Thoracic aorta (tissue), 2 donors: ENCODE results near the gene FSHB. TPM values are rescaled to one million over a fixed set of nuclear protein-coding genes. Genes with fewer than 3 reads are reported as not detected.

Source experiments
- ATAC-seq: fragments of 150-250 bp; one replicate; pipeline ENCODE4 v1.8.0; 2017; ENCODE audit warnings: low read depth; ENCODE audit not compliant: insufficient number of reproducible peaks, low FRiP score
- DNase-seq: peaks from one replicate; pipeline ENCODE4 v3.0.0-alpha.2; 2020; ENCODE audit warnings: low spot score
- H3K27ac ChIP-seq, 2 donors: fragments of 200-600 bp; sonication (generic); 1 replicate in 1 of 2; 2 replicates in 1 of 2; pipeline ENCODE4 v1.5.1; 2016; ENCODE audit warnings: mild to moderate bottlenecking in 2 of 2, moderate library complexity in 2 of 2
- H3K27me3 ChIP-seq: fragments of 200-600 bp; sonication (generic); replicated peaks from 2 replicates; pipeline ENCODE4 v1.6.0; 2016; ENCODE audit warnings: mild to moderate bottlenecking; ENCODE audit not compliant: insufficient read depth
- H3K36me3 ChIP-seq: fragments of 200-600 bp; sonication (generic); one replicate; pipeline ENCODE4 v1.5.1; 2016
- H3K4me1 ChIP-seq, 2 donors: fragments of 200-600 bp; sonication (generic); 1 replicate in 1 of 2; 2 replicates in 1 of 2; pipeline versions ENCODE4 v1.5.1 to v1.6.0; 2016; ENCODE audit warnings: low read depth in 2 of 2, mild to moderate bottlenecking in 1 of 2; ENCODE audit not compliant: control insufficient read depth in 1 of 2
- H3K4me3 ChIP-seq: fragments of 200-600 bp; sonication (generic); 2 replicates; pipeline ENCODE4 v1.5.1; 2016; ENCODE audit warnings: mild to moderate bottlenecking
- H3K9me3 ChIP-seq: fragments of 200-600 bp; sonication (generic); 2 replicates; pipeline ENCODE4 v1.5.1; 2016
- total RNA-seq, 2 donors: library from RNA; depleted of rRNA; stranded (reverse); fragments of >200 nt; gene quantifications; one replicate each; pipeline versions ENCODE4 v1.1.0 to v1.2.3, GENCODE V29; 2016
- TF ChIP-seq, protein P1 (sequence below): fragments of 200-600 bp; sonication (generic); IDR thresholded peaks from one replicate; pipeline ENCODE4 v1.5.1; 2019; ENCODE audit warnings: antibody characterized with exemption

The FSHB gene
- total RNA-seq, 2 donors from 2014 or later = not detected

DNA sequence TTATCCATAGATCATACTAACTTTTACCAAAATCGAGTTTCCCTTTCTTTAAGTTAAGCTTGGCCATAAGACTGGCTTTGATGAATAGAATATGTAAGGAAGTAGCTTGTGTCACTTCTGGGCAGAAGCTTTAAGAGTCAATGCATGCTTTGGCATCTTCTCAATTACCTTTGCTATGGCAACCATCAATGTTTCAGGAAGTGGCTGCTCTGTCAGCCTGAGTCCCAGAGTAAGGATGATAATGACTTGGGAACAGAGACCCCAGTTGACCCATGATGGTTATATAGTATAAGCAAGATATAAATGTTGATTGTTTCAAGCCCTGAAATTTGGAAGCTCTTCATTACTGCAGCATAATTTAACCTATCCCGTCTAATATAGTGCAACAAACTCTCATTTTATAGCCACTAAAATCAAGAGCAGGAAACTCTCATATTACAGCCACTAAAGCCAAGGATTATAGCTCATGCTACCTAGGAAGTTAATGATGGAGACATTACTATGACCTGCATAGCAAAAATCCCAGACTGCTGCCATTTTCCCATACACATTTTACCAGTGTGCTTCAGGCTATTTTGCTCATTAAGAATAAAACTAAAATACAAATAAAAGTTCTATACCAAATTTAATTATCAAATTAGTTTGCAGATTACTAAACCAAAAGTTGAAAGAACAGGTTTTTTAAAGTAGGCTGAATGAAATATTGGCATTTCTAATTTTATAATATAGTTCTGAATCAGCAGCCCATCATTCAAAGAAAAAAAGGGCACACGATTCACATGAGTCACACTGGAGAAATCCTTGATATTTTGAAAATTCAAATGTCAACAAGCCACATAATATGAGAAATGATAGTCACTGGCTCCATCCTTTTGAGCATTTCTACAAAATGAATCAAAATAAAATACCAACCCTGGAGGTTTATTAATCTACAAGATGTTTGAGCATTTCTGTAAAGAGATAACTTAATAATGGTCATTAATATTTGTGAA lies 23.8 kb downstream of the FSHB start:
- Histone ChIP-seq H3K27me3 (no peaks in the 10 kb centered on the region), H3K27ac (no peak overlapping the region), H3K36me3 (no peaks in the 10 kb centered on the region), H3K4me1 (no peaks in the 10 kb centered on the region), H3K4me3 (no peak overlapping the region), H3K9me3 (no peaks in the 10 kb centered on the region)
- TF ChIP-seq, protein P1, sequence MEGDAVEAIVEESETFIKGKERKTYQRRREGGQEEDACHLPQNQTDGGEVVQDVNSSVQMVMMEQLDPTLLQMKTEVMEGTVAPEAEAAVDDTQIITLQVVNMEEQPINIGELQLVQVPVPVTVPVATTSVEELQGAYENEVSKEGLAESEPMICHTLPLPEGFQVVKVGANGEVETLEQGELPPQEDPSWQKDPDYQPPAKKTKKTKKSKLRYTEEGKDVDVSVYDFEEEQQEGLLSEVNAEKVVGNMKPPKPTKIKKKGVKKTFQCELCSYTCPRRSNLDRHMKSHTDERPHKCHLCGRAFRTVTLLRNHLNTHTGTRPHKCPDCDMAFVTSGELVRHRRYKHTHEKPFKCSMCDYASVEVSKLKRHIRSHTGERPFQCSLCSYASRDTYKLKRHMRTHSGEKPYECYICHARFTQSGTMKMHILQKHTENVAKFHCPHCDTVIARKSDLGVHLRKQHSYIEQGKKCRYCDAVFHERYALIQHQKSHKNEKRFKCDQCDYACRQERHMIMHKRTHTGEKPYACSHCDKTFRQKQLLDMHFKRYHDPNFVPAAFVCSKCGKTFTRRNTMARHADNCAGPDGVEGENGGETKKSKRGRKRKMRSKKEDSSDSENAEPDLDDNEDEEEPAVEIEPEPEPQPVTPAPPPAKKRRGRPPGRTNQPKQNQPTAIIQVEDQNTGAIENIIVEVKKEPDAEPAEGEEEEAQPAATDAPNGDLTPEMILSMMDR = no peak
- DNase-seq = no peak
- ATAC-seq = no peak

DNA sequence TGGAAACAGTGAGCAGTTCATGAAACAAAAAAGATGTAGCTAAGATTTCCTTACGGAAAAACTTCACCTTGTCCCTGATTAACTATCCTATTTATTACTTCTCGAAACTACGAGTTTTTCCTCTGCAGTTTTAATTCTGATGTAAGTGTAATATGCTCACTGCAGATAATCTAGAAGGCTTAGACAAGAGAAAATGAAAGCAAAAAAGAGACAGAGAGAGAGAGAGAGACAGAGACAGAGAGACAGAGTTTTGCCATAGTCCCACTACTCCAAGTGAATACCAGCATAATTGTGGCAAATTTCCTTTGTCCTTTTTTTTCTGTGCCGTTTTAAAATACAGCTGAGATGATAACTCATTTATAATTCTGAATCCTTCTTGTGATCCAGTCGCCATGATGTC lies 24.8 kb downstream of the FSHB start:
- Histone ChIP-seq H3K4me3 (no peak overlapping the region), H3K27ac (no peak overlapping the region), H3K36me3 (no peaks in the 10 kb centered on the region), H3K27me3 (no peaks in the 10 kb centered on the region), H3K9me3 (no peaks in the 10 kb centered on the region), H3K4me1 (no peaks in the 10 kb centered on the region)
- TF ChIP-seq, protein P1 = no peak
- no peak for ATAC-seq
- no peak for DNase-seq

GRCh38 chr11:30257058-30257457 lies 26.2 kb downstream of the FSHB start:
- H3K4me3 ChIP-seq = no peak overlapping the region
- DNase-seq = no peak
- H3K9me3 ChIP-seq = no peaks in the 10 kb centered on the region
- H3K4me1 ChIP-seq = no peaks in the 10 kb centered on the region
- no peaks in the 10 kb centered on the region for H3K27me3 ChIP-seq
- TF ChIP-seq, protein P1 = no peak
- no peak overlapping the region for H3K27ac ChIP-seq
- no peak for ATAC-seq
- H3K36me3 ChIP-seq = no peaks in the 10 kb centered on the region

- TF ChIP-seq, protein P1 = no peak
- Histone ChIP-seq H3K36me3 (no peaks in the 10 kb centered on the region), H3K27ac (no peak overlapping the region), H3K9me3 (no peaks in the 10 kb centered on the region), H3K4me3 (no peak overlapping the region), H3K27me3 (no peaks in the 10 kb centered on the region), H3K4me1 (no peaks in the 10 kb centered on the region)
- ATAC-seq = no peak
- no peak for DNase-seq
Observed at GRCh38 chr11:30258679-30259078, 27.9 kb downstream of the FSHB start.

GRCh38 chr11:30260813-30261212 lies 30.0 kb downstream of the FSHB start:
- Histone ChIP-seq H3K4me3 (no peak overlapping the region), H3K9me3 (no peaks in the 10 kb centered on the region), H3K27ac (no peak overlapping the region), H3K36me3 (no peaks in the 10 kb centered on the region), H3K27me3 (no peaks in the 10 kb centered on the region), H3K4me1 (no peaks in the 10 kb centered on the region)
- ATAC-seq = no peak
- TF ChIP-seq, protein P1 = no peak
- DNase-seq = no peak
